Coronary artery (tissue), 2 donors: Measurements from ENCODE around the gene MITF.

ENCODE experiments used
- DNase-seq: peaks from one replicate; pipeline ENCODE4 v3.0.0-alpha.2; 2017; ENCODE audit warnings: low spot score
- H3K27ac ChIP-seq, 2 donors: fragments of 200-600 bp; sonication (generic); one replicate each; pipeline ENCODE4 v1.5.1; 2016 to 2019
- H3K4me3 ChIP-seq: fragments of 200-600 bp; sonication (generic); 2 replicates; pipeline ENCODE4 v1.5.1; 2016; ENCODE audit warnings: mild to moderate bottlenecking, moderate library complexity
- TF ChIP-seq, protein P1 (sequence below): fragments of 200-600 bp; sonication (generic); IDR thresholded peaks from one replicate; pipeline ENCODE4 v1.5.1; 2019; ENCODE audit warnings: antibody characterized with exemption

Gene MITF

DNA sequence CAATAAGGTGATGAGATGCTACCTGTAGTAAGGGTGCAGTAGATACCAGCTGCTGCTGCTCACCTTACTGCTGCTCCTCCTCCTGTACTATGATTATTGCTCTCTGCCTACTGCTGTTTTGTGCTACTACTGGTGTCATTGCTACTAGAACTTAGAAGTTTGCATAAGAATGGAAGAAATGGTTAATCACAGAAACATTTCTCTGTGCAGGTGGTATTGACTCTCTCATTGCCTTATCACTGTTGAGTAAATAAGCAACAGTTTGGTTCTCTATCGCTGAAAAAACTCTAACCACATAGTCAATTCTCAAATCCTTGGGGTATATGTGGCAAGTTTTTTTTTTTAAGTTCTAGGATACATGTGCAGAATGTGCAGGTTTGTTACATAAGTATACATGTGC is 16.5 kb downstream of the MITF start:
- H3K4me3 ChIP-seq: no peak overlapping the region
- H3K27ac ChIP-seq: no peak overlapping the region
- DNase-seq: no peak
- TF ChIP-seq, protein P1, sequence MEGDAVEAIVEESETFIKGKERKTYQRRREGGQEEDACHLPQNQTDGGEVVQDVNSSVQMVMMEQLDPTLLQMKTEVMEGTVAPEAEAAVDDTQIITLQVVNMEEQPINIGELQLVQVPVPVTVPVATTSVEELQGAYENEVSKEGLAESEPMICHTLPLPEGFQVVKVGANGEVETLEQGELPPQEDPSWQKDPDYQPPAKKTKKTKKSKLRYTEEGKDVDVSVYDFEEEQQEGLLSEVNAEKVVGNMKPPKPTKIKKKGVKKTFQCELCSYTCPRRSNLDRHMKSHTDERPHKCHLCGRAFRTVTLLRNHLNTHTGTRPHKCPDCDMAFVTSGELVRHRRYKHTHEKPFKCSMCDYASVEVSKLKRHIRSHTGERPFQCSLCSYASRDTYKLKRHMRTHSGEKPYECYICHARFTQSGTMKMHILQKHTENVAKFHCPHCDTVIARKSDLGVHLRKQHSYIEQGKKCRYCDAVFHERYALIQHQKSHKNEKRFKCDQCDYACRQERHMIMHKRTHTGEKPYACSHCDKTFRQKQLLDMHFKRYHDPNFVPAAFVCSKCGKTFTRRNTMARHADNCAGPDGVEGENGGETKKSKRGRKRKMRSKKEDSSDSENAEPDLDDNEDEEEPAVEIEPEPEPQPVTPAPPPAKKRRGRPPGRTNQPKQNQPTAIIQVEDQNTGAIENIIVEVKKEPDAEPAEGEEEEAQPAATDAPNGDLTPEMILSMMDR: no peak

DNA sequence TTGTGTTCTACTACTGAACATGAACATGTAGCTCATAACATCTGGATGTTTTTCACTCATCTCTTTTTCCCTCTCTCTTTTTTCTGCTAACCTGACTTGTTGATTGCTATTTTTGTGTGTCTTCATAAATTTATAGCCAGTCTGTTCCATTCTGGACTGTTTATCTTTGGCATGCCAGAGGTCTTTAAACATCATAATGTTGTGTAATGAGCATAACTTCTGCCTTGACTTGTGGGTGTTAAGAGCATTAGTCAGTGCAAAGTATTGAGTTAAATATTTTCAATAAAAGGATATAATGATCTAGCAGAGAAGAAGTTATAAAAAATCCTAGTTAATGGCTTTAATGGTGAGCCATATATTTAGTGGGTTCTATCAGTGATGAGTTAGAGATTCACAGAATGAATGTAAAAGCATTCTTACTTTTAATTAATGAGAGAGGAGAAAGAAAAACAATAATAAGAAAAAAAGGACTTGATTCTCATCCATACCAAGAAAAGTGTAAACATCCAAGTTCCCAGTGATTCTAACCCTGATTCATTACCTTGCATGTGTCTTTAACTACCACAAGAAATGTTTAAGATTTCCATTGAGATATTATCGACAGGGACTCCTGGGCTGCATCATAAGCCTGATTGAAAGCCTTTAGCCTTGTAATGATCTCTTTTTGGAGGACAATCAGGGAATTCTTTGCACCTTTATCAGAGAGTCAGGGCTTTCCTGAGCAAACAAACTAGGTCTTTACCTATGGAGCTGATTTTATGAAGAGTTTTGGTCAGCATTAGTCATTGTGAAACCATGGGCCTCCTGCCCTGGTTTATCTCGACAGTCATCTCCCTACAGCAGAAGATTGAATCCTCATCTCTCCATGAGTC is 22.9 kb downstream of the MITF start:
- TF ChIP-seq, protein P1: no peak
- peak overlapping the region in 1 of 2 donors; percentile 15 for H3K27ac ChIP-seq
- no peak overlapping the region for H3K4me3 ChIP-seq
- no peak for DNase-seq

DNA sequence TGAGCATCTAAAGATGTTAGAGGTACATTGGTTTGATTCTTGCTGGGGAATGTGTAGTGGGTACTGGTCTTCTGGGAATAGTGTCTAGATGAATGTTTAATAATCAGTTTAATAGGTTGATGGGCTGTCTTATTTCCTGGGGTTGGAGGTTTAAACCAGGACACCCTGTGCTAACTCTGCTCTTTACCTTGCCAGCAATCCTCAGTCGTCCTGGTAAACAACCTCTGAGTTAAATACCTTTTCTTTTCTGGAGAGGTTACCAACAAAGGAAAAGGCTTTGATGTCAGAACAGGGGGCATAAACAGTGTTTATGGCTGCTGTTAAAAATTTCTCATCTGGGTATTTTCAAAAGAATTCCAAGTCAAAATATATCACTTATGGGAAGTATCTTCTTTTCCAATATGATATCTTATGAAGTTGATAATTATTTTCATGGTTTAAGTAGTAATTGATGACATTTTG is 23.5 kb downstream of the MITF start:
- TF ChIP-seq, protein P1: no peak
- no peak for DNase-seq
- Histone ChIP-seq H3K4me3 (no peak overlapping the region), H3K27ac (peak overlapping the region in 1 of 2 donors; percentile 15)

GRCh38 chr3:69763458-69763857 is 24.2 kb downstream of the MITF start:
- DNase-seq: no peak
- H3K27ac ChIP-seq: peak overlapping the region in 1 of 2 donors; percentile 23
- TF ChIP-seq, protein P1: no peak
- H3K4me3 ChIP-seq: no peak overlapping the region

GRCh38 chr3:69764121-69764741 is 25.0 kb downstream of the MITF start:
- TF ChIP-seq, protein P1: no peak
- Histone ChIP-seq H3K27ac (peak overlapping the region; percentile 10 to 23), H3K4me3 (no peak overlapping the region)
- DNase-seq: no peak

DNA sequence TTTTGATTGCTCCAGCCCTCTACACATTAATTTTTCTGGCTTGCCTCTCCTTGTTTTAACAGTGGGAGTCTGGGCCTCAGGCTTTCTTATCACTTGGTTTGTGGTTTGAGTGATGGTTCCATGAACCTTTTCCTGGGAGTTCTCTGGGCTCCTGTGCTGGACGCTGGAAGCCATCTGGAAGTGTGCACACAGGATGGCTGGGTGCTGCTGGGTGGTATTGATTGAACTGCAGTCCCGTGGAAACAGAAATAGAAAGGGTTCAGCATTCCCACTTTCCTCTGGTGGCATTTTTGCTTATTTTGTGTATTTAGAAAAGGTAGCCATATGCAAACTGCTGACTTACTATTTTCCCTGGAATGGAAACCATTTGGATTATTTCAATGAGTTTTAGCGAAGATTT is 25.6 kb downstream of the MITF start:
- TF ChIP-seq, protein P1: no peak
- DNase-seq: no peak
- peak overlapping the region; percentile 10 to 38 for H3K27ac ChIP-seq
- H3K4me3 ChIP-seq: no peak overlapping the region

GRCh38 chr3:69766638-69767037 is 27.4 kb downstream of the MITF start:
- Histone ChIP-seq H3K27ac (no peak overlapping the region), H3K4me3 (no peak overlapping the region)
- DNase-seq: no peak
- TF ChIP-seq, protein P1: no peak
